ENCODE measurements around the gene PRR7.

The PRR7 gene

GRCh38 chr5:177437623-177438022, 9.0 kb upstream of the PRR7 start:
- DNase-seq: no peak

GRCh38 chr5:177438468-177438867, 8.1 kb upstream of the PRR7 start:
- DNase-seq: no peak

GRCh38 chr5:177439518-177440053, 7.0 kb upstream of the PRR7 start:
- DNase-seq: no peak

- peak; percentile 45 for DNase-seq
These were observed 6.2 kb upstream of the PRR7 start for GRCh38 chr5:177440211-177440989.

- no peak for DNase-seq
These were observed 5.4 kb upstream of the PRR7 start for GRCh38 chr5:177440990-177441780.

- no peak for DNase-seq
These were observed 4.4 kb upstream of the PRR7 start for GRCh38 chr5:177442066-177442826.

- no peak for DNase-seq
These were observed 3.2 kb upstream of the PRR7 start for GRCh38 chr5:177443144-177443983.

GRCh38 chr5:177444106-177445051, 2.2 kb upstream of the PRR7 start:
- no peak for DNase-seq

GRCh38 chr5:177445052-177445916, 1.3 kb upstream of the PRR7 start:
- peak; percentile 25 for DNase-seq

GRCh38 chr5:177445917-177446199, 756 bp upstream of the PRR7 start:
- DNase-seq: no peak

- peak; percentile 79 for DNase-seq
These were observed 524 bp downstream of the PRR7 start for GRCh38 chr5:177447066-177447610.

- DNase-seq: peak; percentile 28
These were observed 1.1 kb downstream of the PRR7 start for GRCh38 chr5:177447611-177448243.

- no peak for DNase-seq
These were observed 1.8 kb downstream of the PRR7 start for GRCh38 chr5:177448244-177448950.

- DNase-seq: no peak
These were observed 2.8 kb downstream of the PRR7 start for GRCh38 chr5:177449140-177450061.

GRCh38 chr5:177450667-177451424, 4.2 kb downstream of the PRR7 start:
- DNase-seq: no peak
